Nephron progenitor cell (in vitro differentiated cells): ENCODE data around the gene SCAP.

ENCODE experiments used
- DNase-seq: peaks from one replicate; pipeline ENCODE4 v3.0.0; 2021
- H3K27ac Mint-ChIP-seq: 2 replicates; pipeline ENCODE4 v1.8.0; 2021; ENCODE audit warnings: mild to moderate bottlenecking, moderate library complexity, mixed read lengths
- H3K27me3 Mint-ChIP-seq: 2 replicates; pipeline ENCODE4 v1.8.0; 2021; ENCODE audit warnings: mild to moderate bottlenecking, low read depth, mixed read lengths; ENCODE audit not compliant: poor library complexity
- H3K36me3 Mint-ChIP-seq: 2 replicates; pipeline ENCODE4 v1.8.0; 2021; ENCODE audit warnings: low read depth, mixed read lengths
- H3K4me1 Mint-ChIP-seq: 2 replicates; pipeline ENCODE4 v1.8.0; 2021; ENCODE audit warnings: mixed read lengths
- H3K4me3 Mint-ChIP-seq: 2 replicates; pipeline ENCODE4 v1.8.0; 2021; ENCODE audit warnings: mild to moderate bottlenecking, moderate library complexity, mixed read lengths
- H3K9me3 Mint-ChIP-seq: 2 replicates; pipeline ENCODE4 v1.8.0; 2021; ENCODE audit warnings: mild to moderate bottlenecking, moderate library complexity, mixed read lengths
- CTCF ChIP-seq: fragments of 200-600 bp; sonication (generic); IDR thresholded peaks from 2 replicates; pipeline ENCODE4 v1.5.0; 2021; ENCODE audit warnings: antibody characterized with exemption

The SCAP gene

GRCh38 chr3:47432673-47433072, 43.1 kb downstream of the SCAP start:
- no peak for DNase-seq
- peaks cover 54% of the 10 kb centered on the region for H3K36me3 Mint-ChIP-seq
- H3K9me3 Mint-ChIP-seq = no peaks in the 10 kb centered on the region
- H3K27me3 Mint-ChIP-seq = no peaks in the 10 kb centered on the region
- no peak overlapping the region for H3K27ac Mint-ChIP-seq
- no peak overlapping the region for H3K4me3 Mint-ChIP-seq
- no peak for TF ChIP-seq CTCF
- H3K4me1 Mint-ChIP-seq = peaks cover 6% of the 10 kb centered on the region

- Mint-ChIP-seq H3K27ac (peak overlapping the region; percentile 43), H3K36me3 (peaks cover 47% of the 10 kb centered on the region), H3K27me3 (no peaks in the 10 kb centered on the region), H3K4me3 (no peak overlapping the region), H3K9me3 (no peaks in the 10 kb centered on the region), H3K4me1 (peaks cover 6% of the 10 kb centered on the region)
- DNase-seq = no peak
- no peak for TF ChIP-seq CTCF
These were observed 44.5 kb downstream of the SCAP start for GRCh38 chr3:47431225-47431624.

GRCh38 chr3:47430606-47431005, 45.1 kb downstream of the SCAP start:
- no peak overlapping the region for H3K4me3 Mint-ChIP-seq
- no peak for TF ChIP-seq CTCF
- no peak overlapping the region for H3K27ac Mint-ChIP-seq
- H3K9me3 Mint-ChIP-seq = no peaks in the 10 kb centered on the region
- no peaks in the 10 kb centered on the region for H3K27me3 Mint-ChIP-seq
- H3K36me3 Mint-ChIP-seq = peaks cover 47% of the 10 kb centered on the region
- peaks cover 6% of the 10 kb centered on the region for H3K4me1 Mint-ChIP-seq
- no peak for DNase-seq

- DNase-seq = no peak
- Mint-ChIP-seq H3K4me1 (peaks cover 6% of the 10 kb centered on the region), H3K9me3 (no peaks in the 10 kb centered on the region), H3K4me3 (no peak overlapping the region), H3K36me3 (peaks cover 49% of the 10 kb centered on the region), H3K27ac (no peak overlapping the region), H3K27me3 (no peaks in the 10 kb centered on the region)
- no peak for TF ChIP-seq CTCF
These were observed 46.1 kb downstream of the SCAP start for GRCh38 chr3:47429476-47430270.

GRCh38 chr3:47428662-47429061, 47.1 kb downstream of the SCAP start:
- no peak overlapping the region for H3K4me3 Mint-ChIP-seq
- H3K4me1 Mint-ChIP-seq = peaks cover 6% of the 10 kb centered on the region
- no peaks in the 10 kb centered on the region for H3K9me3 Mint-ChIP-seq
- no peaks in the 10 kb centered on the region for H3K27me3 Mint-ChIP-seq
- DNase-seq = no peak
- H3K27ac Mint-ChIP-seq = no peak overlapping the region
- no peak for TF ChIP-seq CTCF
- peaks cover 43% of the 10 kb centered on the region for H3K36me3 Mint-ChIP-seq

- H3K9me3 Mint-ChIP-seq = no peaks in the 10 kb centered on the region
- H3K36me3 Mint-ChIP-seq = peaks cover 36% of the 10 kb centered on the region
- no peak for DNase-seq
- H3K27ac Mint-ChIP-seq = no peak overlapping the region
- H3K4me1 Mint-ChIP-seq = peaks cover 6% of the 10 kb centered on the region
- no peaks in the 10 kb centered on the region for H3K27me3 Mint-ChIP-seq
- no peak for TF ChIP-seq CTCF
- no peak overlapping the region for H3K4me3 Mint-ChIP-seq
These were observed 47.9 kb downstream of the SCAP start for GRCh38 chr3:47427866-47428265.
